NCI-H2081 (cell line): ENCODE results near the gene RNF151.
"Not testable (repeated sequence)": the region's sequence is repeated elsewhere in the genome, so short reads cannot be mapped to it uniquely, and the experiment has no call there.

Experiments used
- DNase-seq, 2 experiments: peaks; one replicate each; lab custom pipeline; 2025; lab: John Stamatoyannopoulos, UW

The RNF151 gene

GRCh38 chr16:1938910-1939309 lies 27.7 kb upstream of the RNF151 start:
- DNase-seq, result no peak

DNA sequence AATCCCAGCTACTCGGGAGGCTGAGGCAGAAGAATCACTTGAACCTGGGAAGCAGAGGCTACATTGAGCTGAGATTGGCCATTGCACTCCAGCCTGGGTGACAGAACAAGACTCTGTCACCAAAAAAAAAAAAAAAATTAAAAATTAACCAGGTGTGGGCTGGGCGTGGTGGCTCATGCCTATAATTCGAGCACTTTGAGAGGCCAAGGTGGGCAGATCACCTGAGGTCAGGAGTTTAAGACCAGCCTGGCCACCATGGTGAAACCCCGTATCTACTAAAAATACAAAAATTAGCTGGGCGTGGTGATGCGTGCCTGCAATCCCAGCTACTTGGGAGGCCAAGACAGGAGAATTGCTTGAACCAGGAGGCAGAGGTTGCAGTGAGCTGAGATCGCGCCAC lies 26.8 kb upstream of the RNF151 start:
- DNase-seq, result not testable (repeated sequence)

DNA sequence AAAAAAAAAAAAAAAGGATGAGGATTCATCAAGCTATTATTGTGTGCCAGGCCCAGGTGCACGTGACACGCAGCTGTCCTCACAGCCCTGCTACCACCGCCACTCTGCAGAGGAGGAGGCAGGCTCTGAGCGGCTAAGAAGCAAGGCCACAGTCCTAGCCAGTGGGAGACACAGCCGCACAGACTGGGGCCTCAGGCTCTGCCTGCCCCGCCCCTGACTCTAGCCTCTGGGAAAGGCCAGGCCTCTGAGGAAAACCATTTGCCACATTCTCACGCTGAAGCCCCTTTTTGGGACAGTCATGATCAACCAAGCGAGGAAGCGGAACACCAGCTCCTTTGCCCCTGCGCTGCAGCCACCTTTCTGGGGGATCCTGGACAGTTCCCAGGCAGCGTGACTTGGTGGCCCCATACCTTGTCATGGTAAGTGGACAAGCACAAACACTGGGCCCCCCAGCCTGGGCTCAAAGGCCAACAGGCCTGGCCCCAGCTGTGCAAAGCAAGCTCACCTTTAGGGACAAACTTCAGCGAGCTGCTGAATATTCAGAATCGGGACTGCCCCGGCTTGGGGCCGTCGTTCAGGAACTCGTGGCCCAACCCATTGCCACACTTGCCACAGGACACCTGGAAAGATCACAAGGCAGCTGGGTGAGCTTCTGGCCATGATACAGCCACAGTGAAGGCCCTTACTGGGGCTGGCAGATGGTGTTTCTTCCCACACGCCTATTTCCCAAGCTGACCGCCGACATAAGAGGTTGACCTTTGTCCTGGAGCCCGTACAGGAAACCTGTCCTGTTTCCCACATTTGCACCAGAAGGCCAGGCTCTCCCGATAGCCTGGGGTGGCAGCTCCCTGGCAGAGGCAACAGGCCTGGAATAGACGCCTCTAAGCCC lies 26.1 kb upstream of the RNF151 start:
- DNase-seq, result no peak

- no peak for DNase-seq
These were observed 25.3 kb upstream of the RNF151 start for GRCh38 chr16:1941162-1942046.

GRCh38 chr16:1942047-1942809 lies 24.4 kb upstream of the RNF151 start:
- DNase-seq, result no peak

- peak; percentile 98 to 99 for DNase-seq
These were observed 23.6 kb upstream of the RNF151 start, which contains the start of gene MSRB1 for GRCh38 chr16:1942810-1943726. TSS of gene MSRB1 (minus strand) at chr16:1943199. CDS start at chr16:1943156, 43 bp downstream.

DNA sequence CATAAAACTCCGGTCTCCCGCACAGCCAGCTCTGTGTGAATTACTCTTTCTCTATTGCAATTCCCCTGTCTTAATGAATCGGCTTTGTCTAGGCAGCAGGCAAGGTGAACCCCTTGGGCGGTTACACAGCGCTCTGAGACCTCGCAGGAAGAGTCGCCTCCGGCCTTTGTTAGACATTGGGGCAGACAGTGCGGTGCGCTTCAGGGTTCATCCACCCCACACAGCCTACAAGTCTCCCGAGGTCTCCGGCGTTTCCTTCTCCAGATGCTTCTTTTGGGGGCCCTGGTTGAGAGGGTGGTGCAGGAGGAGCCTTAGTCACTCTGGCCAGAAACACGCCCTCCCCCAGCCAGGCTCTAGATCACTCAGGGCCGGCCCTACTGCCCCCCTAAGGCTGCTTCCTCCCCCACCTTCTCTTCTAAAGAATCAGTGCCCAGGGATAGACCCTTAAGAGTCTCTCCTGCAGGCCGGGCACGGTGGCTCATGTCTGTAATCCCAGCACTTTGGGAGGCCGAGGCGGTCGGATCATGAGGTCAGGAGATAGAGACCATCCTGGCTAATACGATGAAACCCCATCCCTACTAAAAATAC lies 21.9 kb upstream of the RNF151 start:
- DNase-seq, result no peak

- no peak for DNase-seq
These were observed 20.9 kb upstream of the RNF151 start for GRCh38 chr16:1945559-1946391.

- DNase-seq, result no peak
These were observed 19.9 kb upstream of the RNF151 start for GRCh38 chr16:1946495-1947368.

DNA sequence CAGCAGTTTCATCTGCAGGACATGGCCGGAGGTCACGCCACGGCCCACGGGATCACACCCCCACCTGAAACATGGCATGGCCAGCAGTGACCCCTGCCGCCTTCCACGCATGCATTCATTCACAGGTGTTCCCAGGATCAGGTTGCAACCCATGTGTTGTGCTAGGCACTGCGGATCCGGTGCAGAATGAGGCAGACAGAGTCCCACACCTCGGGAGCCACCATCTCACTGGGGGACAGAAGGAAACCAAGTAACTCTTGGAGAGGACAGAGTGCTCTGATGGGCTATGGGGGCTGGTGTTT lies 19.3 kb upstream of the RNF151 start:
- no peak for DNase-seq

DNA sequence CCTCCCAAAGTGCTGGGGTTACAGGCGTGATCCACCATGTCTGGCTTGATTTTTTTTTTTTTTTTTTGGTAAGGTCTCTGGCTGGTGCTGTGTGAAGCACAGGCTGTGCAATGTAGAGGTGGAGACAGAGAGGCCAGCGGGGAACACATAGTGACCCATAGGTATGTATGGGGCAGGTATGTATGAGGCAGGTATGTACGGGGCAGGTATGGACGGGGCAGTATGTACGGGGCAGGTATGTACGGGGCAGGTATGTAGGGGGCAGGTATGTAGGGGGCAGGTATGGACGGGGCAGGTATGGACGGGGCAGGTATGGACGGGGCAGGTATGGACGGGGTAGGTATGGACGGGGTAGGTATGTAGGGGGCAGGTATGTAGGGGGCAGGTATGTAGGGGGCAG lies 17.1 kb upstream of the RNF151 start:
- DNase-seq, result no peak

DNA sequence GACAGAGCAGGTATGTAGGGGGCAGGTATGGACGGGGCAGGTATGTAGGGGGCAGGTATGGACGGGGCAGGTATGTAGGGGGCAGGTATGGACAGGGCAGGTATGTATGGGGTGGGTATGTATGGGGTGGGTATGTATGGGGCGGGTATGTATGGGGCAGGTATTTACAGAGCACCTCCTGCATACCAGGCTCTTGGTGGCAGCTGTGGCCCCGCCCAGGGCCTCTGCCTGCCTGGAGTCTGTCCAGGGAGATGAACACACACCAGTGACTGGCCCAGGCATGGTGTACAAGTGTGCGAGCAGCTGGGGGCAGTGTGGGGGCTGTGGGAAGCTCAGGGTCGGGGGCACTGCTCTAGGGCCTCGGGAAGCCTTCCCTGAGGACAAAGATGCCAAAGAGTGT lies 16.6 kb upstream of the RNF151 start:
- DNase-seq, result no peak

GRCh38 chr16:1950559-1950958 lies 16.1 kb upstream of the RNF151 start:
- no peak for DNase-seq

DNA sequence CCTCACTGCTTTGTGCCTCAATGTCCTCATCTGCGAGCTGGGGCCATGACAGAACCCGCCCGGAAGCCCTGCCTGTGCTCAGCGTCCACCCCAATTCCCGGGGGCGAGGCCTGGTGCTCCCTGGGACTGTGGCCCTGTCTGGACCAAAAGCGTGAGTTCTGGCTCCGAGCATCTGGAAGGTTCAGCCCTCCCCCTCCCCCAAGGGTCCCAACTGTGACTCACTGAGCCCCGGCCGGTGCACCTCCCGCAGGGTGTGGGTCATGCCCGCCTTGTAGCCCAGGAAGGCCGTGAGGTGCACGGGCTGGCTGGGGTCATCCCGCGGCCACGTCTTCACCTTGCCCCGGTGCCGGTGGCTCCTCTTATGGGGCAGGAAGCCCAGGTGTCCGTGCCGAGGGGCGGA lies 12.9 kb upstream of the RNF151 start:
- DNase-seq, result no peak

GRCh38 chr16:1957434-1958142 lies 9.1 kb upstream of the RNF151 start:
- not testable (repeated sequence) for DNase-seq

- not testable (repeated sequence) for DNase-seq
These were observed 8.5 kb upstream of the RNF151 start for GRCh38 chr16:1958143-1958491.

GRCh38 chr16:1958715-1959268 lies 7.9 kb upstream of the RNF151 start:
- DNase-seq, result no peak
